DMS79 treated with DMSO at 0.1 percent for 48 hours (cell line): ENCODE results near the gene REG1B.

ENCODE experiments used
- DNase-seq: peaks from one replicate; lab custom pipeline; 2025; lab: John Stamatoyannopoulos, UW

REG1B gene, protein sequence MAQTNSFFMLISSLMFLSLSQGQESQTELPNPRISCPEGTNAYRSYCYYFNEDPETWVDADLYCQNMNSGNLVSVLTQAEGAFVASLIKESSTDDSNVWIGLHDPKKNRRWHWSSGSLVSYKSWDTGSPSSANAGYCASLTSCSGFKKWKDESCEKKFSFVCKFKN

DNA sequence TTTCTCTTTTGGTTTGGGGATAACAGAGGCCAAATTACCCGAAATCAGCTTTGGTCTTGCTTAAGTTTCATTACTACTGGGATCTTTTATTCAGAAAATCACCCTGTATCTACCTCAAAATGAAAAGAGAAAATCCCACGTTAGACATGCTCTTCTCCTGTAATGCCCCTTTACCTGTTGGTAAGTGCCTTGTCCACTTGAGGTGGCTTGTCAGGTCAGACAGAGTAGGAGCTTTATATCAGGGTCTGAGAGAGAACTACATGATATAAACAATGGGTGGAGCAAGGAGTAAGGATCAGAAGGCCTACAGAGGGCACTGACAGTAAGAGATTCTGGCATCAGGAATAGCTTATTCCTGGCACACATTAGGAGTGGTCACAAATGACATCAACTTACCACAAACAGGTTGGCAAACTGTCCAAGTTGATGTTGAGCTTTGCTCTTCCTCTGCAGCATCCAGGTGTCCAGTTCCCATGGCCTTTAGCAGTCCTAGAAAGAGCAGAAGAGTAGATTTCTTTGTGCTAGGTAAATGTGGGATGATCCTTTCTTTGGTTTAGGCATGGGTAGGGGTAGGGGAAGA, at the start of gene REG1B:
Gene REG1B (minus strand): TSS at position 209 of the 580 bp plus-strand sequence. CDS start 381 bp downstream, outside the sequence.
- no peak for DNase-seq

DNA sequence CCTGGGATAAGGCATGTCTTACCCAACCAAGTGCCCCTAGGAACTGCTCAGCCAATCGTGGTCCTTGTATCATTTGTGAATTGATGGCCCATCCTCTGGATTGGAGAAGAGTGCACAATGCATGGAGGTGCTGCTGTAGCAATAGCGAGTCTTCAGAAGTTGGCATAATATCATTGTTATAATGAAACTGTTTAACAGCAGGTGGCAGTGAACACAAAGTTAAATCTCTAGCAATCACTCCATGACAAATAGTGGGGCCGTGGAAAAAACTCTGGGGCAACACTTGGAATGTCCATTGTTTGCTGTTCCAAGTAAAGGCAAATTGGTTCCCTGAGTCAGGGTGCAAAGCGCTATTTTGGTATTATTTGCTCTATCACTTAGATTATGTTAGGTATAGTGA, 43.9 kb upstream of the REG1B start:
- no peak for DNase-seq

DNA sequence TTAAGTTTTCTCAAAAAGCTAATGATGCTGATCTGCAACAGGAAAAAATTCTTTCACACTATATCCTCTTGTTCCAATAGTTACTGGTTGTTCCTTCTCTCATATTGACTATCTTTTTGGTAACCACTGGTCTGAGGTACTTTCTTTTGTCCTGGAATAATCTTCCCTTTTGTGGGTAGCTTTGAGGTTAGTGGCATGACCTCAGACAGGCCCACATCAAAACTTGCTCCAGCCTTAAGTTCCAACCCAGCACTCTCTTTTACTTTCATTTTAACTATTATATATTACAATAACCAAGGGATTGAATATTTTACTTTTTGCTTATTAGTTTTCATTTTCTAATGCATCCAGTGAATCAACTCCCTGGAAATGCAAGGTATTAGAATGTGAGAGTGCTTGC, 42.0 kb upstream of the REG1B start:
- DNase-seq = no peak

DNA sequence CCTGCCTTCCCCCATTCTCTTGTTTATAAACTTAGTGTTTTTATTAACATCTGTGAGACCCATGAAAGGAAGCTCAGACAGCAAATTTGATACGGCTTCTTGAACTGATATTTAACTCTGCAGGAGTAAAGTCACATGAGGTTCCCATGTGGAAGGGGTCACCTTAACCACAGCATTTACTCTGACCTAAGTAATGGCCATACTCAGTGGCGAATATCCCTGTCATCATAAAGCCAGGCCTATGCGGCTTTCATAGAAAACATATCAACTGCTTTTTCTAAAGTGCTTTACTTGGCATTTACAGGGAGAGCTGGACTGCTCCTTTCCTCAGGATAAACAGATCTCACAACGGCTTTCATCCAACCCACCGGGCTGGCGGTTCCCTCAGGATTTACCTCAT, 41.5 kb upstream of the REG1B start:
- no peak for DNase-seq

DNA sequence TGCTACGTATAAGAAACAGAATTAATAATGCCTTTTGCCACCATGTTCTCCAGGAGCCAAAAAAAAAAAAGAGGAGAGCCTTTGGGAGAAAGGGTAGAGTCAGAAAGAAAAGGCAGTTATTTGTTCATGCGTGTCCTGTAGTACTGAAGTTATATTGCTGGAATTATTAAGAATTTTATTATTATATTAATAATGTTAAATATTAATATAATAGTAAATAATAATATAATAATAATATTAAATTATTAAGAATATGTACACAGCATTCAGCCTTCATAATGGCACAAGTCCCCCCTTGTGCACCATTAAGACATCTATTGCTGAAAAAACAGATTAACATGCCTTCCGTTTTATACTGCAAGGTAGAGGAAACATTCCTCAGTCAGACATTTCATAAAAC, 40.6 kb upstream of the REG1B start:
- DNase-seq = no peak

- no peak for DNase-seq
Measured at GRCh38 chr2:79125721-79125985, 37.9 kb upstream of the REG1B start.

GRCh38 chr2:79124907-79125720, 37.3 kb upstream of the REG1B start:
- DNase-seq = no peak

GRCh38 chr2:79122676-79123075, 34.9 kb upstream of the REG1B start:
- DNase-seq = no peak

- no peak for DNase-seq
Measured at GRCh38 chr2:79120194-79120713, 32.5 kb upstream of the REG1B start, which contains the start of gene REG1A. Gene REG1A (plus strand): TSS chr2:79120488. CDS start chr2:79120862, 374 bp downstream.

GRCh38 chr2:79116997-79117928, 29.5 kb upstream of the REG1B start:
- DNase-seq = no peak

- DNase-seq = no peak
Measured at GRCh38 chr2:79114797-79115494, 27.2 kb upstream of the REG1B start.

DNA sequence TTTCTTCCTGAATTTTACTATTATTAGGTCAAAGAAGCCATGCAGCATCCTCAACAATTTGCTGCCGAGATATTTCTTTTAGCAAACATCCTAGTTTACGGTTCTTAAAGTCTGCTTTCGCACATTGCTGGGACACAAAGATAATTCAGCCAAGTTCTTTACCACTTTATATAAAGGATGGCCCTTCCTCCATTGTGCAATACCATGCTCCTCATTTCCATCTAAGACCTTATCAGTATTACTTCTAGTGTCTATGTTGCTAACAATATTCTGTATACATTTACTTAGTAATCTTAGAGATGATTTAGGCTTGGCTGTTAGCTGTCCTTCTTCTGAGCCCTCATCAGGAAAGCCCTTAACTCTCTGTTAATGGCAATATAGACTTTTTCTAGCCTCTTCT, 24.5 kb upstream of the REG1B start:
- no peak for DNase-seq

DNA sequence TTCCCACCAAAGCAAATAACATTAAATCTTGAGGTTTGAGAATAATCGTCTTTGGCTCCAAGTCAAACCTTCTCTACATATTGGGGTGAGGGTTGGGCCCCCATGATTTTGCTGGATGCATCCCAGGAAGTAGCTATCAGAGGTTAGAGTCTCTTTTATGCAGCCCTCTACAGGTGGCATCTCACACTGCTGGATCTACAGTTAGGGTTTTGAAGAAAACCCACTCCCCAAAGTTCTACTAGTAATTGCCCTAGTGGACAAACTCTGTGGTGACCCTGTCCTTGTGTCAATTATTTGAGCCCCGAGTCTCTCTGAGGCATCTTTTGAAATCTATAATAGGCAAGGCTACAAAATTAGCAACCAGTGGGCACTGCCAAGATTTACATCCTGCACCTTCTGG, 17.5 kb upstream of the REG1B start:
- no peak for DNase-seq

GRCh38 chr2:79103214-79103613, 15.4 kb upstream of the REG1B start:
- no peak for DNase-seq

GRCh38 chr2:79101024-79101423, 13.2 kb upstream of the REG1B start:
- no peak for DNase-seq

DNA sequence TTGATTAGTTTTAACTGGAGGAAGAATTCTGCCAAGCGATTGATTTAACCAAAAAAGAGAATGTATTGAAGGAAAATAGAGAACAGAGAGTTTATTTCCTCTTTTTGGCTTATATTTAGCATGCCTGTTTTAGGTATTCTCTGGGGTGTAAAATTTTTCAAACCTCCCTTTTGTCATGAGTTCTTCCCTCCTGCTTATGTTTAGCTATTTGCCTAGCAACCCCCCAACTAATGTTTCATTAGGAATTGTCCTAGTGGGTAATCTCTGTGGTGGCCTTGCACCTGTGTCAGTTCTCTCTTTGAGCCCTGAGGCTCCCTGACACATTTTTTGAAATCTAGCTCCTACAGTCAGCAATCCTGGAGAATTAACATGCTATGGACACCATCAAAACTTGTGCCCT, 12.5 kb upstream of the REG1B start:
- no peak for DNase-seq

GRCh38 chr2:79099140-79099686, 11.4 kb upstream of the REG1B start:
- no peak for DNase-seq

DNA sequence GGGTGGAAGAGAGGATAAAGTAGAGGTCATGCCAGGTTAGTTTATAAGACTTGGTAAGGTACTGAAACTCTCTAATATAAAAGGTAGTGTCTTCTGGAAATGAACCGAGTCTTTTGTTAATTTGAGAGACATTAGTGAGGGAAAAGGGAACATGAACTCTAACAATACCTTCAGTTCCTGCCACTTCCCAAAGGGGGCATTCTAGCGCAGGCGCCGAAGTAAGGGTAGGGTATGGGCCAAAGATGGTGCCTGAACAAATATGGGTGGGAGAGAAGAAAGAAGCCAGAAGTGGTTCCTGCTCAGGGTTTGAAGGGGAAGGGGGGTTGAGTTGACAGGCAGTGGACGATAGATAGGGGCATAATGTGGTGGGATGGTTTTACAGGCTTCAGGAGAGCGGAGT, 10.1 kb upstream of the REG1B start:
- no peak for DNase-seq

DNA sequence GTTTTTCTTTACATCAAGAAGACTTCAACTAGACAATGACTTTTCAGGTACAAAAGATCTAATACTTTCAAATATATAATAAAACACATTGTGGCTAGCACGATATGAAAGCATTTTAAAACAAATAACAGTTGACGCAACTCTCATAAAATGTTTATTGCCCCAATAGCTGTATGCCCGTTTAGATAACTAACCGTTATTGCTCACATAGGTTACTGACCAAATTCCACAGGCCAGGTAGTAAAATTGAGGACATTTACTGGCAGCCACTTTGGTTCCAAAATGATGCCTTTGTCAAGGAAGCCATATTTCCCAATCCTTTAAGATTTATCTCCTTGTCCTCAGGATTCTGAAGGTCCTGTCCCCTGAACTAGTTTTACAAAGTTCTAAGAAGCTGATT, 2.9 kb upstream of the REG1B start:
- DNase-seq = no peak

GRCh38 chr2:79086255-79086654, 1.5 kb downstream of the REG1B start:
- no peak for DNase-seq

DNA sequence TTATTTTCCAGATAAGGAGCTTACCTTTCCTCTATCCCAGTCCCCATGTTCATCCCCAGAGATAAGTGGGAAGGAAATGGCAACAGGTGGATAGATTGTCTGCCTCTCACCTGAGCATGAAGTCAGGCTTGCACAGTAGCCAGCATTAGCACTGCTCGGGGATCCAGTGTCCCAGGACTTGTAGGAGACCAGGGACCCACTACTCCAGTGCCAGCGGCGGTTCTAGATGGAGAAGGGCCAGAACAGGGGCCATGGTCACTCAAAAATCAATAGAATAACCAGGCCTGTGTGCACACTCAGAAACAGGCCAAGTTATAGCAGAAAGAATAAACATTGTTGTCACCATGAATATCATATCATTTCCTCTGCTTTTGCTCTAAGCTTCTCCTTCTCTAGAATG, 2.4 kb downstream of the REG1B start:
- no peak for DNase-seq
